ENCODE results near the gene DAP.
"Not testable (repeated sequence)": the region's sequence is repeated elsewhere in the genome, so short reads cannot be mapped to it uniquely, and the experiment has no call there.

Gene DAP

GRCh38 chr5:10635867-10636350 lies 125.1 kb downstream of the DAP start:
- in situ Hi-C loops (cut with MboI; ENCODE audit: low sequenced_read_pairs): no loop called here

GRCh38 chr5:10635257-10635866 lies 125.7 kb downstream of the DAP start:
- in situ Hi-C loops (cut with MboI; ENCODE audit: low sequenced_read_pairs): no loop called here

- in situ Hi-C loops (cut with MboI; ENCODE audit: low sequenced_read_pairs): no loop called here
Measured at GRCh38 chr5:10634562-10634961, 126.5 kb downstream of the DAP start.

- in situ Hi-C loops (cut with MboI; ENCODE audit: low sequenced_read_pairs): no loop called here
Measured at GRCh38 chr5:10634050-10634449, 127.0 kb downstream of the DAP start.

DNA sequence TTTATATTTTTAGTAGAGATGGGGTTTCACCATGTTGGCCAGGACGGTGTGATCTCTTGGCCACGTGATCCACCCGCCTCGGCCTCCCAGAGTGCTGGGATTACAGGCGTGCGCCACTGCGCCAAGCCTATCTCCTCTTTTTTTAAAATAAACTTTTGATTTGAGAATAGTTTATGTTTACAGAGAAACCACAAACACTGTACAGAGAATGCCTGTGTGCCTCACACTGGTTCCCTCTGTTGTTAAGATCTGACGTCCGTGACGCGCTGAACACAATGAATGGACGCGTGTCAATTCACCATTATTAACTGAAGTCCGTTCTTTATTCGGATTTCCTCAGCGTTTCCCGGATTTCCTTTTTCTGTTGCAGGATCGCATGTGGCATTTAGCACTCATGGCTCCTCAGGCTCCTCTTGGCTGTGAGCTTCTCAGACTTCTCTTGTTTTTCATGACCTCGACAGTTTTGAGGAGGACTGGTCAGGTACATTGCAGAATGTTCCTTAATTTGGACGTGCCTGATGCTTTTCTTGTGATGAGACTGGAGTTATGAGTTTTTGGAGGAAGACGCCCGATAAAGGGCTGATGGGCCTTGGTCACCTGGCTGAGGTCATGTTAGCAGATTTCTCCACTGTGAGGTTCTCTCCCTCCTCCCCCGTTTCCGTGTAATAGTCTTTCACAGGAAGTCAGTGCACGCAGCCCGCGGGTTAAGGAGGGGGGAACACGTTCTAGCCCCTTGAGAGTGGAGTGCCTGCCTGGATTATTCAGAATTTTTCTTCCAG lies 127.6 kb downstream of the DAP start:
- in situ Hi-C loops (cut with MboI; ENCODE audit: low sequenced_read_pairs): no loop called here

- in situ Hi-C loops (cut with MboI; ENCODE audit: low sequenced_read_pairs): no loop called here
Measured at GRCh38 chr5:10632110-10632761, 128.8 kb downstream of the DAP start.

DNA sequence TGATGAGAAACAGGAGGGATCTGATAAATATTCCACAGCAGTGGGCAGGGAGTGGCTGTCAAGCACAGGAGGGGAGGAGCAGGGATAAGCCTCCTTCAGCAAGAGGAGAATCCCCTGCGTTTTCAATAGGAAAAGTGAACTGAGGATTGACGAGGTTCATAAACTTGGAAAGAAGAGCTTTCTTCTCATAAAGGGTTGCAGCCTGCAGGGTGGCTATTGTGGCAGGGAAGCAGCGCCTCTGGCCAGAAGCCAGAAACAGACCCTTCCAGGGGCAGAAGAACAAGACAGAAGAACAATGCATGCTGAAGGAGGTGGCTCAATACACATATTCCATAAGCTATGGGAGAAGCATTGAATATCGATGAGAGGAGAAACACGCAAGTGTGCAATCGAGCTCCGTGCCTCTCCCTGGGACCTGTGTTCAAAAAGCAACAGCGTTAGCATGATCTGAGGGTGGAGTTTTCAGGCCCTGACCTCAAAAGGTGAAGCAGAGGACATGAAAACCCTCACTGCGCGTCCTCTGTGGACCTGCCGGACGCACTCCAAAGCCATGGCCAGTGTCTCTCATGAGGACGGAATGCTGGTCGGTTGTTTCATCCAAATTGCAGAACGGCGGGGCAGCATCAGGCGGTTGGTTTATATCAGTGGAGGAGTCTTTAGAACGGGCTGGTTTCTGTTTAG lies 129.6 kb downstream of the DAP start:
- in situ Hi-C loops (cut with MboI; ENCODE audit: low sequenced_read_pairs): no loop called here

- in situ Hi-C loops (cut with MboI; ENCODE audit: low sequenced_read_pairs): not testable (repeated sequence)
Measured at GRCh38 chr5:10630744-10631143, 130.3 kb downstream of the DAP start.

DNA sequence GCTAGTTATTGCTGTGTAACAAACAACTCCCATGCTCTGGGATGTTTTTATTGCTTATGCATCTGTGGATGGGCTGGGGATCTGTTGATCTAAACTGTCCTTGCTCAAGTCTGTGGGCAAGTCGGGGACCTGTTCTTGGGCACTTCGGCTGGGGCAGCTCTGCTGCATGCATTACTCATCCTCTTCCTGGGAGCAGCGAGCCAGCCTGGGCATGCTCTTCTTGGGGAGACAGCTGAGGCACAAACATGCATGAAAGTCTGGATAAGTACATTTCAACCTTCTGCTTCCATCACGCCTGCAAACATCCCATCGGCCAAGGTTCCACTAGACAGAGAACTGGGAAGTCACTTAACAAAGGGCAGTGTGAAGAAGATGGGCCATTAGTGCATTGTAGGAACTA lies 130.9 kb downstream of the DAP start:
- in situ Hi-C loops (cut with MboI; ENCODE audit: low sequenced_read_pairs): no loop called here

DNA sequence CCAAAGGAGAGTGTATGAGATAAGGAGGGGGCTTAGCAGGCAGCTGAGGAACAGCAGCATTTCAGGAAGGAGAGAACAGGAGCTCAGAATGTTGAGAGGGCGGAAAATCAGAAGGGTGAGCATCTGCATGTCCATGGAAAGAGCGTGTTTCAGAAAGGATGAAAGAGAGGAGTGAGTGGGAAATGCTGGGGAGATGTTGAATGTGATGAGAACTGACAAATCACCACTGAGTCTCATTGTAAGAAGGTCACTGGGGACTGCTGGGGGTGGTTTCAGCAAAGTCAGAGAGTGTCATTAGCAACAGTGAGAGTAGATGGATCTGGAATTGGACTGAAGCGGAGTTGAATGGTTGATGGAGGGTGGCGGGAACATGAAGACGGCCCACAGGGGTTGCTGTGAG lies 131.4 kb downstream of the DAP start:
- in situ Hi-C loops (cut with MboI; ENCODE audit: low sequenced_read_pairs): loop anchor here (10.0 kb wide), 1 partner anchor 175 kb away; no protein-coding TSS in a partner anchor

Data from HL-60/S4 treated with retinoic acid at 250 ng/mL for 4 days and 3 days (cell line).